GM12892 (cell line): ENCODE data around the gene AHNAK2.

ENCODE experiments used
- POLR2A ChIP-seq: IDR thresholded peaks from 2 replicates; pipeline ENCODE4 v1.6.1; 2011; ENCODE audit warnings: low read depth, low read length, control low read depth
- POLR2AphosphoS5 ChIP-seq: IDR thresholded peaks from 2 replicates; pipeline ENCODE4 v1.6.1; 2011; ENCODE audit warnings: low read depth, low read length, control low read depth
- TAF1 ChIP-seq: IDR thresholded peaks from 2 replicates; pipeline ENCODE4 v1.6.1; 2011; ENCODE audit warnings: low read depth, mild to moderate bottlenecking, control low read depth, low read length, borderline replicate concordance

DNA sequence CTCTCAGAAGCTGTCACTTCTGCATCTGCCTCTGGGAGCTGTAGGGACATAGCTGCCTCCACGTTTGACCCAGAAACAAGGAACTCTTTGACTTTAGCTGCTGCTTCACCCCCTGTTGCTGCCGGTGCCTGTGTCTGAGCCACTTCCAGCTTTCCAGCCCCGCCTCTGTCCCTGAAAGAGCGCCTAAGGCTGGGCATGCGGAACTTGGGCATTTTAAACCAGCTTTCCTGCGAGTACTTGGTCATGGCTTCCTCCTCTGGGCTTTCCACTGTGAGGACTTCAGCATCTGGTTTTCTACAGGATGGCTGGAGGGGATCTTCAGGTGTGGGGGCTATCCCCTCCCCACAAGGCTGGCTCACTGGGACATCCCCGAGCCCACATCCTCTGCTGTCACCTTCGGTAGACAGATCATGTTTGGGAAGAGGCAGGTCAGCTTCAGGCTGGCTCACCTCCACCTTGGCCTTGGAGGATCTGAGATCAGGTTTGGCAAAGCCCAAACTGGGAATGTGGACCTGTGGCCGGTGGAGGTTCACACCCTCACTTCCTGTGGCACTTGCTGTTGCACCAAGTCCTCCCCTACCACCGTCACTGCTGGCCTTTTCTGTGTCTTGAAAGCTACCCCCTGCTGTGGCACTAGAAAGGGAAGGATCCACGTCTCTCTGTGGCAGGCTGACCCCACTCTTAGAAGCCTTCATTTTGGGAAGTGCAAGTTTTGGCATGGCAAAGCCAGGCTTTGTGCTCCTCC lies 38.3 kb downstream of the AHNAK2 start:
- no peak for TF ChIP-seq POLR2A
- no peak for TF ChIP-seq POLR2AphosphoS5
- no peak for TF ChIP-seq TAF1
